GM13977 (cell line): Measurements from ENCODE around the gene PTGER1.

ENCODE experiments used
- DNase-seq: peaks from one replicate; pipeline ENCODE4 v3.0.0; 2012; ENCODE audit warnings: low spot score
- CTCF ChIP-seq: IDR thresholded peaks from 2 replicates; pipeline ENCODE4 v1.5.1; 2012; ENCODE audit warnings: mild to moderate bottlenecking, control low read depth; ENCODE audit not compliant: insufficient read depth; ENCODE audit errors: extremely low read depth, missing control alignments
- in situ Hi-C: fragments of 300-500 bp; cut with MboI; formaldehyde crosslinking; loops from one replicate; pipeline ENCODE4 v1.12.0; 2022; ENCODE audit warnings: low sequenced_read_pairs, low pct_unique_long_range_greater_than_20kb, mixed read lengths, inconsistent platforms; ENCODE audit not compliant: unreplicated experiment

Gene PTGER1

GRCh38 chr19:14497228-14497921 lies 22.2 kb upstream of the PTGER1 start:
- in situ Hi-C loops: no loop called here
- no peak for DNase-seq
- TF ChIP-seq CTCF: no peak

- no peak for TF ChIP-seq CTCF
- DNase-seq: no peak
- in situ Hi-C loops: no loop called here
Measured at GRCh38 chr19:14496834-14497227, 21.7 kb upstream of the PTGER1 start.

GRCh38 chr19:14496029-14496833 lies 21.1 kb upstream of the PTGER1 start, which contains the start of gene GIPC1:
Gene GIPC1 (minus strand): TSS chr19:14496127. CDS start chr19:14482976, 13,151 bp downstream.
- TF ChIP-seq CTCF: no peak
- in situ Hi-C loops: no loop called here
- peak; percentile 98 for DNase-seq

GRCh38 chr19:14495672-14496028 lies 20.5 kb upstream of the PTGER1 start:
- in situ Hi-C loops: no loop called here
- no peak for TF ChIP-seq CTCF

GRCh38 chr19:14494910-14495671 lies 19.9 kb upstream of the PTGER1 start:
- TF ChIP-seq CTCF: no peak
- peak; percentile 43 for DNase-seq
- in situ Hi-C loops: no loop called here

More at GRCh38 chr19:14495672-14496028, 20.5 kb upstream of the PTGER1 start:
- no peak for DNase-seq

GRCh38 chr19:14494411-14494810 lies 19.3 kb upstream of the PTGER1 start:
- in situ Hi-C loops: no loop called here
- DNase-seq: no peak
- no peak for TF ChIP-seq CTCF
